Endothelial cell of umbilical vein (primary cell): ENCODE data around the gene KRTAP26-1. TPM values are rescaled to one million over a fixed set of nuclear protein-coding genes. Genes with fewer than 3 reads are reported as not detected.

Experiments used
- BruUV-seq: library from RNA; stranded (reverse); fragments of 400-500 nt; replicated peaks from 2 replicates; lab custom pipeline; 2021; lab: Mats Ljungman, UMichigan
- CTCF ChIA-PET: fragments of 300-600, 350-600 bp; sonication (Branson Sonifier 250); formaldehyde crosslinking; loops from one replicate; lab custom pipeline; 2021; ENCODE audit warnings: antibody characterized with exemption, inconsistent platforms; lab: Charles Lee
- POLR2A ChIA-PET: fragments of 300-600, 350-600 bp; sonication (Branson Sonifier 250); formaldehyde crosslinking; loops from one replicate; lab custom pipeline; 2021; ENCODE audit warnings: antibody characterized with exemption, inconsistent platforms; lab: Charles Lee
- DNase-seq: peaks from one replicate; pipeline ENCODE4 v3.0.0-alpha.2; 2011; ENCODE audit warnings: low read depth, low spot score
- FAIRE-seq: peaks from 2 replicates; lab custom pipeline; 2011; peaks lifted over from hg19 to GRCh38; lab: Jason Lieb, UNC
- H2AFZ ChIP-seq: 2 replicates; pipeline ENCODE4 v1.6.0; 2012; ENCODE audit warnings: low read depth, low read length, control low read depth, inconsistent platforms
- H3K27ac ChIP-seq: 2 replicates; pipeline ENCODE4 v1.5.1; 2011; ENCODE audit warnings: low read depth, mild to moderate bottlenecking, control low read depth, low read length, moderate library complexity; ENCODE audit not compliant: insufficient read depth
- H3K27me3 ChIP-seq, 2 experiments: 2 replicates each; pipeline versions ENCODE4 v1.6.0 to v1.6.1; 2011; ENCODE audit warnings: low read length in 2 of 2, mixed read lengths in 1 of 2; ENCODE audit not compliant: control insufficient read depth in 2 of 2, insufficient read depth in 2 of 2
- H3K36me3 ChIP-seq, 2 experiments: 2 replicates in 1 of 2; 3 replicates in 1 of 2; pipeline ENCODE4 v1.5.1; 2011; ENCODE audit warnings: low read length in 2 of 2, mild to moderate bottlenecking in 1 of 2, moderate library complexity in 1 of 2; ENCODE audit not compliant: control insufficient read depth in 2 of 2, insufficient read depth in 2 of 2; ENCODE audit errors: extremely low read depth in 1 of 2
- H3K4me1 ChIP-seq: 3 replicates; pipeline ENCODE4 v1.5.1; 2011; ENCODE audit warnings: mild to moderate bottlenecking, low read length; ENCODE audit not compliant: control insufficient read depth, insufficient read depth; ENCODE audit errors: extremely low read depth
- H3K4me2 ChIP-seq: 2 replicates; pipeline ENCODE4 v1.6.1; 2011; ENCODE audit warnings: low read length, control low read depth, mixed read lengths; ENCODE audit not compliant: insufficient read depth
- H3K4me3 ChIP-seq, 3 experiments: fragments of 200-600 bp in 1 of 3; sonication (generic), shearing (Covaris generic) in 1 of 3; replicated peaks in 1 of 3; 2 replicates each; pipeline ENCODE4 v1.5.1; 2011 to 2016; ENCODE audit warnings: control low read depth in 3 of 3, low read length in 3 of 3, mild to moderate bottlenecking in 2 of 3, inconsistent platforms in 1 of 3, low read depth in 1 of 3, moderate library complexity in 1 of 3; ENCODE audit not compliant: insufficient read depth in 1 of 3
- H3K79me2 ChIP-seq: 2 replicates; pipeline ENCODE4 v1.6.0; 2012; ENCODE audit warnings: low read length, inconsistent platforms; ENCODE audit not compliant: control insufficient read depth, insufficient read depth
- H3K9ac ChIP-seq: replicated peaks from 2 replicates; pipeline ENCODE3; 2011; ENCODE audit warnings: low read length, control low read depth; ENCODE audit not compliant: insufficient read depth; ENCODE audit errors: extremely low read depth
- H3K9me1 ChIP-seq: replicated peaks from 3 replicates; pipeline ENCODE4 v1.6.0; 2011; ENCODE audit warnings: mild to moderate bottlenecking, low read length; ENCODE audit not compliant: control insufficient read depth, insufficient read depth; ENCODE audit errors: extremely low read depth
- H3K9me3 ChIP-seq: replicated peaks from 2 replicates; pipeline ENCODE4 v1.5.1; 2012; ENCODE audit warnings: low read length, inconsistent platforms; ENCODE audit not compliant: control insufficient read depth, insufficient read depth
- H4K20me1 ChIP-seq: replicated peaks from 2 replicates; pipeline ENCODE3; 2011; ENCODE audit warnings: mild to moderate bottlenecking, low read length; ENCODE audit not compliant: control insufficient read depth, insufficient read depth; ENCODE audit errors: extremely low read depth
- EZH2 ChIP-seq: IDR thresholded peaks from 2 replicates; pipeline ENCODE4 v1.6.1; 2012; ENCODE audit warnings: borderline replicate concordance, low read depth, mild to moderate bottlenecking, moderate library complexity, low read length, inconsistent platforms; ENCODE audit not compliant: severe bottlenecking
- FOS ChIP-seq: IDR thresholded peaks from 2 replicates; pipeline ENCODE4 v1.6.1; 2011; ENCODE audit warnings: mild to moderate bottlenecking, low read length, moderate library complexity, borderline replicate concordance; ENCODE audit not compliant: insufficient read depth
- GATA2 ChIP-seq: IDR thresholded peaks from 2 replicates; pipeline ENCODE4 v1.7.0; 2011; ENCODE audit warnings: low read depth, mild to moderate bottlenecking, moderate library complexity, mixed read lengths, low read length; ENCODE audit not compliant: insufficient read length, insufficient read depth
- JUN ChIP-seq: IDR thresholded peaks from 2 replicates; pipeline ENCODE4 v1.6.1; 2011; ENCODE audit warnings: borderline replicate concordance, low read depth; ENCODE audit not compliant: insufficient read length, insufficient read depth
- MYC ChIP-seq: IDR thresholded peaks from one replicate; pipeline ENCODE4 v1.6.1; 2011; ENCODE audit warnings: mild to moderate bottlenecking, low read depth, low read length
- POLR2A ChIP-seq: IDR thresholded peaks from 2 replicates; pipeline ENCODE4 v1.6.1; 2012; ENCODE audit warnings: low read depth, mild to moderate bottlenecking, control low read depth, low read length
- POLR2AphosphoS5 ChIP-seq: IDR thresholded peaks from 2 replicates; pipeline ENCODE4 v1.6.1; 2012; ENCODE audit warnings: low read depth, mild to moderate bottlenecking, control low read depth, low read length, moderate library complexity; ENCODE audit not compliant: insufficient read depth
- dilution Hi-C: fragments of 300-500 bp; cut with MboI; formaldehyde crosslinking; loops from one replicate; pipeline ENCODE4 v1.15.0; 2019; ENCODE audit warnings: low sequenced_read_pairs; ENCODE audit not compliant: extremely low pct_ligation_motif_present
- intact Hi-C: fragments of 100-400 bp; cut with micrococcal nuclease; formaldehyde crosslinking; loops from one replicate; pipeline ENCODE4 v1.10.0; 2022
- polyA plus RNA-seq, 4 experiments: library from polyadenylated mRNA; depleted of rRNA in 3 of 4; stranded (reverse) in 3 of 4; unstranded in 1 of 4; fragments of >200 nt; gene quantifications; 2 replicates each; pipeline versions ENCODE4 v1.2.1 to v1.2.3, GENCODE V29; 2011 to 2012; ENCODE audit warnings: missing spikeins in 1 of 4
- total RNA-seq: library from RNA; stranded (reverse); gene quantifications from 2 replicates; pipeline ENCODE4 v1.2.3, GENCODE V29; 2021
- TF ChIP-seq, protein P1 (sequence below), 2 donors: IDR thresholded peaks; 1 replicate in 1 of 2; 2 replicates in 1 of 2; pipeline ENCODE4 v1.5.1; 2011; ENCODE audit warnings: low read length in 2 of 2, mild to moderate bottlenecking in 2 of 2, moderate library complexity in 2 of 2, control low read depth in 1 of 2, inconsistent platforms in 1 of 2, low read depth in 1 of 2; ENCODE audit not compliant: insufficient read depth in 1 of 2; ENCODE audit errors: extremely low read depth in 1 of 2
- TF ChIP-seq, protein P2 (sequence below): IDR thresholded peaks from 2 replicates; pipeline ENCODE4 v1.6.1; 2011; ENCODE audit not compliant: insufficient read depth, insufficient read length

Gene KRTAP26-1
- total and polyA plus RNA-seq, 2 donors (not counting 3 experiments of a cell fraction or from before 2014, with no cell fraction given), result not detected

DNA sequence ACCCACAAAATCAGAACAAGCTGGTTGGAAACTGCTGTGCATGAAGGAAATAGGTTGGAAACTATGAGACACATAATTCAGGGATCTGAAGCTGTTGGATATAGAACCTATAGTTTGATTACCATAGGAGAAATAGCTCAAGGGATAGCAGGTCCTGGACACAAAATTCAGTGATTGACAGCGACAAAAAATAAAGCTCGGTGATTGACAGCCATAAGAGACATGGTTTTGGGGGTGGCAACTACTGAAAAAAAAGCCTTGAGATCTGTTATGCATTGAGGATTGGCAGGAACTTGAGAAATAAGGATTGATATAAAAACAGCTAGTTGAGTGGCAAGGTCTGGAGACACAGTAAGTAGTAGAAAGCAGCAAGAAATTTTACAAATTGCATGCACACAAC is 30.9 kb downstream of the KRTAP26-1 start, which contains the start of gene KRTAP25-1:
Gene KRTAP25-1, minus strand, starts transcription at position 300 of the 400 bp plus-strand sequence. Its CDS starts 24 bp downstream, at position 276.
- CTCF ChIA-PET, result no interaction called here
- no peak within 1 kb of the TSS for H3K9ac ChIP-seq
- DNase-seq (no peak), FAIRE-seq (no peak)
- no peaks in the 10 kb centered on the region for H3K36me3 ChIP-seq
- no peaks in the 10 kb centered on the region for H3K27me3 ChIP-seq
- no peak within 1 kb of the TSS for H2AFZ ChIP-seq
- TF ChIP-seq, protein P1, sequence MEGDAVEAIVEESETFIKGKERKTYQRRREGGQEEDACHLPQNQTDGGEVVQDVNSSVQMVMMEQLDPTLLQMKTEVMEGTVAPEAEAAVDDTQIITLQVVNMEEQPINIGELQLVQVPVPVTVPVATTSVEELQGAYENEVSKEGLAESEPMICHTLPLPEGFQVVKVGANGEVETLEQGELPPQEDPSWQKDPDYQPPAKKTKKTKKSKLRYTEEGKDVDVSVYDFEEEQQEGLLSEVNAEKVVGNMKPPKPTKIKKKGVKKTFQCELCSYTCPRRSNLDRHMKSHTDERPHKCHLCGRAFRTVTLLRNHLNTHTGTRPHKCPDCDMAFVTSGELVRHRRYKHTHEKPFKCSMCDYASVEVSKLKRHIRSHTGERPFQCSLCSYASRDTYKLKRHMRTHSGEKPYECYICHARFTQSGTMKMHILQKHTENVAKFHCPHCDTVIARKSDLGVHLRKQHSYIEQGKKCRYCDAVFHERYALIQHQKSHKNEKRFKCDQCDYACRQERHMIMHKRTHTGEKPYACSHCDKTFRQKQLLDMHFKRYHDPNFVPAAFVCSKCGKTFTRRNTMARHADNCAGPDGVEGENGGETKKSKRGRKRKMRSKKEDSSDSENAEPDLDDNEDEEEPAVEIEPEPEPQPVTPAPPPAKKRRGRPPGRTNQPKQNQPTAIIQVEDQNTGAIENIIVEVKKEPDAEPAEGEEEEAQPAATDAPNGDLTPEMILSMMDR (IDR thresholded peaks at IDR 0.05; ENCODE audit: extremely low read depth in 1 of 2, insufficient read depth in 1 of 2, low read depth in 1 of 2, low read length in 2 of 2), result no peak
- TF ChIP-seq POLR2AphosphoS5, result no peak
- TF ChIP-seq EZH2, result no peak
- H3K79me2 ChIP-seq, result no peaks in the 10 kb centered on the region
- no peaks in the 10 kb centered on the region for H3K9me1 ChIP-seq
- H3K4me3 ChIP-seq, result no peak within 1 kb of the TSS
- intact Hi-C loops, result no loop called here
- POLR2A ChIA-PET, result no interaction called here
- no peaks in the 10 kb centered on the region for H3K9me3 ChIP-seq
- no peak within 1 kb of the TSS for H3K4me2 ChIP-seq
- dilution Hi-C loops, result no loop called here
- BruUV-seq, result no TSS peak
- H3K27ac ChIP-seq, result no peak within 1 kb of the TSS
- H4K20me1 ChIP-seq, result no peaks in the 10 kb centered on the region
- H3K4me1 ChIP-seq, result no peaks in the 10 kb centered on the region

DNA sequence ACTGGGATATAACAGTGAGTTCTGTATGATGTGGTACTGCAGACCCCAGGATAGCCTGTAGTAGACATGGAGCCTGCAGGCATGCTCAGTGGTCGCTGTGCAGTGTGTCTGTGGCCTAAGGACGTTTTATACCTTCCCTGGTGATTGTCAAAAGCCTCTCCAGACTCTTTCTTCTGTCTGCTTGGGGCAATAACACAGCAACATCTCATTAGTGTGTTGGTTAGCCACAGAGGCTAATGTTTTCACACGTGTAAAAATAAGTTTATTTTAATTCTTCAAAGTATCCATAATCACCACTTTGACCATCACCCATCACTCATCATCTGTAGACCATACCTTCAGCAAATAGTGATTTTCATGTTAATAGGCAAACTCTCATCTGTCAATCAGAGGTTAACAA is 37.3 kb downstream of the KRTAP26-1 start, which contains the start of gene KRTAP24-1:
Gene KRTAP24-1, minus strand, starts transcription at position 101 of the 400 bp plus-strand sequence. Its CDS starts 18 bp downstream, at position 83.
- no TSS peak for BruUV-seq
- peaks cover 2% of the 10 kb centered on the region for H3K9me3 ChIP-seq
- dilution Hi-C loops (no loop called here), intact Hi-C loops (no loop called here)
- no peak within 1 kb of the TSS for H3K4me3 ChIP-seq
- DNase-seq (no peak), FAIRE-seq (no peak)
- H3K27me3 ChIP-seq, result no peaks in the 10 kb centered on the region
- CTCF ChIA-PET, result no interaction called here
- POLR2A ChIA-PET, result no interaction called here
- H3K79me2 ChIP-seq, result no peaks in the 10 kb centered on the region
- H3K27ac ChIP-seq, result no peak within 1 kb of the TSS
- H2AFZ ChIP-seq, result no peak within 1 kb of the TSS
- H4K20me1 ChIP-seq, result no peaks in the 10 kb centered on the region
- no peaks in the 10 kb centered on the region for H3K36me3 ChIP-seq
- no peaks in the 10 kb centered on the region for H3K4me1 ChIP-seq
- H3K4me2 ChIP-seq, result no peak within 1 kb of the TSS
- TF ChIP-seq EZH2, result no peak
- TF ChIP-seq POLR2AphosphoS5, result no peak
- no peak for TF ChIP-seq GATA2
- TF ChIP-seq, protein P2, sequence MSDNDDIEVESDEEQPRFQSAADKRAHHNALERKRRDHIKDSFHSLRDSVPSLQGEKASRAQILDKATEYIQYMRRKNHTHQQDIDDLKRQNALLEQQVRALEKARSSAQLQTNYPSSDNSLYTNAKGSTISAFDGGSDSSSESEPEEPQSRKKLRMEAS, result no peak
- no peak for TF ChIP-seq FOS
- no peak for TF ChIP-seq POLR2A
- TF ChIP-seq, protein P1 (IDR thresholded peaks at IDR 0.05; ENCODE audit: extremely low read depth in 1 of 2, insufficient read depth in 1 of 2, low read depth in 1 of 2, low read length in 2 of 2), result no peak
- no peak for TF ChIP-seq JUN
- no peak for TF ChIP-seq MYC
- H3K9me1 ChIP-seq, result no peaks in the 10 kb centered on the region
- H3K9ac ChIP-seq, result no peak within 1 kb of the TSS
